Measurements from ENCODE around the gene TDRD10.

GRCh38 chr1:154469844-154470560 is 32.0 kb upstream of the TDRD10 start:
- TF ChIP-seq CTCF (conservative IDR thresholded peaks at IDR 0.05 in 1 of 2, IDR thresholded peaks at IDR 0.05 in 1 of 2; ENCODE audit: low read depth in 1 of 2, low read length in 2 of 2) (no peak), EZH2 (IDR thresholded peaks at IDR 0.05; ENCODE audit: low read length, missing control alignments) (no peak)

Data from fibroblast of lung (primary cell).